SK-N-MC (cell line): ENCODE results near the gene PRKCB.

Experiments
- EZH2 ChIP-seq: fragments of 200-600 bp; sonication (generic); IDR thresholded peaks from one replicate; pipeline ENCODE4 v1.6.1; 2017; ENCODE audit warnings: antibody characterized with exemption
- POLR2AphosphoS5 ChIP-seq: IDR thresholded peaks from 2 replicates; pipeline ENCODE4 v1.6.1; 2012; ENCODE audit warnings: mild to moderate bottlenecking, low read depth, low read length, borderline replicate concordance

GRCh38 chr16:24141466-24141865, 305.7 kb downstream of the PRKCB start:
- TF ChIP-seq POLR2AphosphoS5 (no peak), EZH2 (no peak)
